IMR-90 (cell line): ENCODE measurements around the gene SOCS6.

ENCODE experiments used
- BHLHE40 ChIP-seq: fragments of 150-350 bp; IDR thresholded peaks from 2 replicates; pipeline ENCODE4 v1.6.1; 2016; ENCODE audit warnings: mild to moderate bottlenecking, low read depth, low read length
- CEBPB ChIP-seq: IDR thresholded peaks from 2 replicates; pipeline ENCODE4 v1.6.1; 2012; ENCODE audit warnings: low read depth, low read length, improper control_type of control experiment
- POLR2A ChIP-seq: IDR thresholded peaks from 2 replicates; pipeline ENCODE4 v1.6.1; 2012; ENCODE audit warnings: mild to moderate bottlenecking, low read depth, low read length
- RAD21 ChIP-seq: IDR thresholded peaks from 2 replicates; pipeline ENCODE4 v1.6.1; 2012; ENCODE audit warnings: low read length, improper control_type of control experiment
- RCOR1 ChIP-seq: IDR thresholded peaks from 2 replicates; pipeline ENCODE4 v1.6.1; 2012; ENCODE audit warnings: mild to moderate bottlenecking, low read length, improper control_type of control experiment; ENCODE audit not compliant: insufficient replicate concordance
- TF ChIP-seq, protein P1 (sequence below): conservative IDR thresholded peaks from 2 replicates; pipeline ENCODE4 v1.5.1; 2012; ENCODE audit warnings: mild to moderate bottlenecking, low read depth, low read length, improper control_type of control experiment
- TF ChIP-seq, protein P2 (sequence below): fragments of 150-350 bp; IDR thresholded peaks from 2 replicates; pipeline ENCODE4 v1.6.1; 2016; ENCODE audit warnings: low read depth, mild to moderate bottlenecking, low read length, moderate library complexity, borderline replicate concordance

DNA sequence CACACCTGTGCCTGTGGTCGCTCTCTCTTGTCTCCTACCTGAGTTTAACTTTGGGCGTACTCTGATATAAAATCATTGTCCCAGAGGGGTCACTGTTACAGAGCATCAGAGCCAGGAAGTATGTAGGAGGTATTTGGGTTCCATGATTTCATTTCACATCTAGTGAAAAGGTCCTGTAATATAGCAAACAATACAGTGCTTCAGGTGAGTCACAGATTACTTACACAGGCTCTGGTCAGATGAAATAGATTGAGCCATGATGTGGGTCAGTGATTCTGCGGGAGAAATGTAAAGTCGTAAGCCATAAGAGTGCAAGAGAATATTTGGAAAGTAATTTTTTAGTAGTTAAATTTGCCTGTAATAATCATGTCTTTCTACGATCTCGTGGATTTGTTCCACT is 70.2 kb downstream of the SOCS6 start:
- TF ChIP-seq RAD21 (no peak), CEBPB (no peak), BHLHE40 (no peak), RCOR1 (no peak), POLR2A (no peak)
- TF ChIP-seq, protein P1, sequence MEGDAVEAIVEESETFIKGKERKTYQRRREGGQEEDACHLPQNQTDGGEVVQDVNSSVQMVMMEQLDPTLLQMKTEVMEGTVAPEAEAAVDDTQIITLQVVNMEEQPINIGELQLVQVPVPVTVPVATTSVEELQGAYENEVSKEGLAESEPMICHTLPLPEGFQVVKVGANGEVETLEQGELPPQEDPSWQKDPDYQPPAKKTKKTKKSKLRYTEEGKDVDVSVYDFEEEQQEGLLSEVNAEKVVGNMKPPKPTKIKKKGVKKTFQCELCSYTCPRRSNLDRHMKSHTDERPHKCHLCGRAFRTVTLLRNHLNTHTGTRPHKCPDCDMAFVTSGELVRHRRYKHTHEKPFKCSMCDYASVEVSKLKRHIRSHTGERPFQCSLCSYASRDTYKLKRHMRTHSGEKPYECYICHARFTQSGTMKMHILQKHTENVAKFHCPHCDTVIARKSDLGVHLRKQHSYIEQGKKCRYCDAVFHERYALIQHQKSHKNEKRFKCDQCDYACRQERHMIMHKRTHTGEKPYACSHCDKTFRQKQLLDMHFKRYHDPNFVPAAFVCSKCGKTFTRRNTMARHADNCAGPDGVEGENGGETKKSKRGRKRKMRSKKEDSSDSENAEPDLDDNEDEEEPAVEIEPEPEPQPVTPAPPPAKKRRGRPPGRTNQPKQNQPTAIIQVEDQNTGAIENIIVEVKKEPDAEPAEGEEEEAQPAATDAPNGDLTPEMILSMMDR, result no peak
- TF ChIP-seq, protein P2, sequence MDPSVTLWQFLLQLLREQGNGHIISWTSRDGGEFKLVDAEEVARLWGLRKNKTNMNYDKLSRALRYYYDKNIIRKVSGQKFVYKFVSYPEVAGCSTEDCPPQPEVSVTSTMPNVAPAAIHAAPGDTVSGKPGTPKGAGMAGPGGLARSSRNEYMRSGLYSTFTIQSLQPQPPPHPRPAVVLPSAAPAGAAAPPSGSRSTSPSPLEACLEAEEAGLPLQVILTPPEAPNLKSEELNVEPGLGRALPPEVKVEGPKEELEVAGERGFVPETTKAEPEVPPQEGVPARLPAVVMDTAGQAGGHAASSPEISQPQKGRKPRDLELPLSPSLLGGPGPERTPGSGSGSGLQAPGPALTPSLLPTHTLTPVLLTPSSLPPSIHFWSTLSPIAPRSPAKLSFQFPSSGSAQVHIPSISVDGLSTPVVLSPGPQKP, result no peak
